ENCODE results near the gene PCED1A.

- TF ChIP-seq POLR2A (IDR thresholded peaks at IDR 0.05; ENCODE audit: low read depth, low read length) (no peak), TAF1 (IDR thresholded peaks at IDR 0.05; ENCODE audit: low read depth, low read length) (no peak), SPI1 (IDR thresholded peaks at IDR 0.05; ENCODE audit: low read depth, low read length) (no peak), POLR2AphosphoS5 (IDR thresholded peaks at IDR 0.05; ENCODE audit: low read depth, low read length) (no peak), POU2F2 (IDR thresholded peaks at IDR 0.05; ENCODE audit: low read depth, low read length) (no peak), PAX5 (IDR thresholded peaks at IDR 0.05; ENCODE audit: insufficient read depth, low read length, severe bottlenecking) (no peak)
Measured at GRCh38 chr20:2825761-2826160, 14.7 kb downstream of the PCED1A start.

Data from GM12891 (cell line).